Measurements from ENCODE around the gene ITGA8.
A peak's percentile ranks its signal among the peaks of the same experiment; 100 is the strongest.
"Not testable (repeated sequence)": the region's sequence is repeated elsewhere in the genome, so short reads cannot be mapped to it uniquely, and the experiment has no call there.

Gene ITGA8

DNA sequence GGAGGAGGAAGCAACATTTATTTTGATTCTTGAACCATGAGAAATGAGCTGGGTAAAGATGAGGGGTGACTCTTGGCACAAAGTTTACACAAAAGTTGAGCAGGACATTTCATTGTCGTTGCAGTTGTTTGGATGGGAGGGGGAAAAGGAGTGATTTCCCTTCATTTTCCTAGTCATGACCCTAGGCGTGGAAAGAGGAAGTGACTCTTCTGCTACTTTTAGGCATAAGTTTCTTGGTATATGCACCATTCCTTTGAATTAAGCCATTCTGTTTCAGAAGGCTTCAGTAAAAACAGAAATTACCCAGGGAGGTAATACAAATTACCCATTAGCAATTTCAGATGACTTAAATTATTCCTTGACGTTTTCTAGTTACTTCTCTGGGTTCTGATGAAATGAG lies 234.7 kb downstream of the ITGA8 start:
- no peak overlapping the region for H3K4me3 ChIP-seq (ENCODE audit: low read length)
- H3K27me3 ChIP-seq (ENCODE audit: control insufficient read depth, insufficient read depth, low read length) = no peaks in the 10 kb centered on the region
- H3K9me3 ChIP-seq (ENCODE audit: control insufficient read depth, low read depth, low read length) = no peaks in the 10 kb centered on the region
- no peaks in the 10 kb centered on the region for H3K36me3 ChIP-seq (ENCODE audit: control insufficient read depth, low read depth, low read length)
- no peak overlapping the region for H3K9ac ChIP-seq (ENCODE audit: low read length)
- H3K27ac ChIP-seq (ENCODE audit: low read length) = no peak overlapping the region
- no peaks in the 10 kb centered on the region for H3K4me1 ChIP-seq (ENCODE audit: control insufficient read depth, low read depth, low read length)

DNA sequence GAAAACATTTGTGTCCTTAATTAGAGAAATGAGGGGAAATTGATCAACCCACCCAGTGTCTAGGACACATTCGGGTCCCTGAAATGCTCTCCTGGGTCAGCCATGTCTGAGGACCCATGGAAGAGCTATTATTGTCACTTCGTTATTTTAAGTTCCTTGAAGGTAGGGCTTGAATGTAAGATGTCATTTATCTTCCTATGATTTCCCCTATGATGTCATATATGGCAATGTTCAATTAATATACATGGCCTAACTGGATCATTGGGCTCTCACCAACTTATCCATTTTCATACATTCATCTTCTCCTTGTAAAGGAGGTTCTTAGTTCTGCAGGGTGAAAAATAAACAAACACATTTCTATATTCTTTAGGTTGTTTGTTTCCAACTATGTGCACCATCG lies 235.6 kb downstream of the ITGA8 start:
- no peaks in the 10 kb centered on the region for H3K9me3 ChIP-seq (ENCODE audit: control insufficient read depth, low read depth, low read length)

DNA sequence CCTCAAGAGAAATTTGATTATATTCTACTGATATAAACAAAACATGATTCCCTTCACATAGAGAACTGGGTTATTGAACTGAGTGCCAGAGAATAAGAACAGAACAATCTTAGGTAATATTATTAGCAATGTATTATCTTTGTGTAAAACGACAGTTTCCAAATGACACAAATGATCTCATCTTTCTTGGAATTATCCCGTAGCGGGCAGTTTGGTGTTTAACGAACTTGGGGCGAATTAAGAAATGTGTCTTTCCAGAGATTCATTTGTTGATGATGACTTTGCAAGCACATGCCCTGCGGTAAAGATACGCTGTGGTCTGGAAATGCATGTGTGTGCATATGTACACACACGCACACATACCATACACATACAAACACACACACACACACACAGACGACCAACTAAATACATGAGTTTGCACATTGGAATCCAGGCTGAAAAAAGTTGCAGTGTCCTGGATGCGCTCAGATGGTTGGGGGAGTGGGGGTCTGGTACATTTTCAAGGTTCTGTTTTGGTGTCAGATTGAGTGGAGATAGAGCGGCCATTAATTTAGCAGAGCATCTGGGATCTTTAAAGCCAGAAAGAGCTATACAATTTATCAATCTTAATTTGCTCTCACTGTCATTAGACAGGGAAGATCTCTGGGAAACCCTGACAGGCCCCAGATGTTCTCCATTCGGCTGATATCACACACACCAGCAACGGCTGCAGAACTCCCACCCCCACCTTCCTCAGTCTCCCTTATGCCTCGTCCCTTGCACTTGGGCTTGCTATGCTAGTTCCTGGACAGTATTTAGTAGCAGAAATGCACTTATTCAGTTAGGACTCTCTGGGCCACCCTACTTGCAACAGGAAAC lies 236.3 kb downstream of the ITGA8 start:
- Histone ChIP-seq H3K36me3 (ENCODE audit: control insufficient read depth, low read depth, low read length) (no peaks in the 10 kb centered on the region), H3K27me3 (ENCODE audit: control insufficient read depth, insufficient read depth, low read length) (peaks cover 8% of the 10 kb centered on the region), H3K27ac (ENCODE audit: low read length) (no peak overlapping the region), H3K4me3 (ENCODE audit: low read length) (no peak overlapping the region), H3K9me3 (ENCODE audit: control insufficient read depth, low read depth, low read length) (no peaks in the 10 kb centered on the region), H3K4me1 (ENCODE audit: control insufficient read depth, low read depth, low read length) (peaks cover 9% of the 10 kb centered on the region), H3K9ac (ENCODE audit: low read length) (no peak overlapping the region)

More for the DNA sequence above, 235.6 kb downstream of the ITGA8 start:
- Histone ChIP-seq H3K9ac (ENCODE audit: low read length) (no peak overlapping the region), H3K4me3 (ENCODE audit: low read length) (no peak overlapping the region), H3K27ac (ENCODE audit: low read length) (no peak overlapping the region), H3K27me3 (ENCODE audit: control insufficient read depth, insufficient read depth, low read length) (peaks cover under 1% of the 10 kb centered on the region), H3K36me3 (ENCODE audit: control insufficient read depth, low read depth, low read length) (no peaks in the 10 kb centered on the region), H3K4me1 (ENCODE audit: control insufficient read depth, low read depth, low read length) (peaks cover 2% of the 10 kb centered on the region)

DNA sequence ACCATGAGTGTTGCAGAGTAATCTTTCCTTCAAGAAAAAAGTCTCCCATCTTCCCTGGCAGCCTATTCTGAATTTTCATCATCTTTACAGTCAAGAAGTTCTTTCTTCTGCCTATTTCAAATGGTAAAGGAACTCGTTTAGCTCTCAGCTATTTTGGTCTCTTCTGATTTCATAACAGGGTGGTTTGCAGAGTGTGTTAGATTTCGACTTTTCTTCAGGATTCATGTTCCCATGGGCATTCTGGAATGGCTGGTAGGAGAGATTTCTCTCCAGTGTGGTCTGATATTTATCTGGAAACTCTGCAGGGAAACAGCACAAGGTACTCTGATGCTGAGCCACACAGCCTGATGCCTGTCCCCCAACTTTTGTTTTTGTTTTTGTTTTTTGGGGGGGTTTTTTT lies 237.6 kb downstream of the ITGA8 start:
- peaks cover 18% of the 10 kb centered on the region for H3K4me1 ChIP-seq (ENCODE audit: control insufficient read depth, low read depth, low read length)
- H3K27me3 ChIP-seq (ENCODE audit: control insufficient read depth, insufficient read depth, low read length) = peaks cover 21% of the 10 kb centered on the region
- no peak overlapping the region for H3K9ac ChIP-seq (ENCODE audit: low read length)
- H3K36me3 ChIP-seq (ENCODE audit: control insufficient read depth, low read depth, low read length) = no peaks in the 10 kb centered on the region
- H3K4me3 ChIP-seq (ENCODE audit: low read length) = no peak overlapping the region
- no peaks in the 10 kb centered on the region for H3K9me3 ChIP-seq (ENCODE audit: control insufficient read depth, low read depth, low read length)
- H3K27ac ChIP-seq (ENCODE audit: low read length) = no peak overlapping the region

DNA sequence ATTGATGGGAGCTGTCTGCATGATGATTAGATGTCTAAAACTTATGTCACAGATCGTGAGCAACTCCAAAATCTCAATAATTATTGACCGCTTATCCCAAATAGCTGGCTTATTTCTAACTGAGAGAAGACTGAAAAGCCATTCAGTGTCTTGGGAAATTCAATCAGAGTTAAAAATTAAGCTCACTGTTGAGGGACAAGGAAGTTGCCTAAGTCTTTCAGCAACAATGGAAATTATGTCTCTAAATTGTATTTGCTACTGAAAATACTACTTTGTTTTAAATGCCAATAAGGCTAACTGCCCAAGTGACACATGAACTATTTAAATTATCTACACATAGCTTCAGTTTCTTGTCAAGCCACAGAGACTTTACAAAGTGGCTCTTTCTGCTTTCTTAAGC lies 240.8 kb downstream of the ITGA8 start:
- H3K9ac ChIP-seq (ENCODE audit: low read length) = no peak overlapping the region

DNA sequence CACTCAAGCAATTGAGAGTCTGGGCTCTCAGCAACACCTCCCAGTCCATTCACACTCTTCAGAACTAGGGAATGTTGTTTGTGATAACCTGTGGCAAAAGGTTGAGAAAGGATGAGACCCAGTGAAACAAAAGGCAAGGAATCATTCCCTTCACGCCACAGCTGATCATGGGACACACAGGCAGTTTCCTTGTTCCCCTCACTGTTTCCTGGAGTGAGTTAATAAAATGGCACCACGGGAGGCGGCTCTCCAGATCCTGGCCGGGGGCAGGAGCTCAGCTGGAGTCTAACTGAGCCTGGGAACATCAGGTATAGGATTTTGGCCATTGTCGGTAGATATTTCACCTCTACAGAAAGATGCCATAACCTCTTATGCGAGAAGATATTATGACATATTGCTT lies 241.3 kb downstream of the ITGA8 start:
- H3K27me3 ChIP-seq (ENCODE audit: control insufficient read depth, insufficient read depth, low read length) = peaks cover 53% of the 10 kb centered on the region
- H3K9ac ChIP-seq (ENCODE audit: low read length) = no peak overlapping the region

More for the DNA sequence above, 240.8 kb downstream of the ITGA8 start:
- Histone ChIP-seq H3K4me3 (ENCODE audit: low read length) (no peak overlapping the region), H3K27ac (ENCODE audit: low read length) (no peak overlapping the region), H3K4me1 (ENCODE audit: control insufficient read depth, low read depth, low read length) (peaks cover 21% of the 10 kb centered on the region), H3K27me3 (ENCODE audit: control insufficient read depth, insufficient read depth, low read length) (peaks cover 47% of the 10 kb centered on the region), H3K9me3 (ENCODE audit: control insufficient read depth, low read depth, low read length) (no peaks in the 10 kb centered on the region), H3K36me3 (ENCODE audit: control insufficient read depth, low read depth, low read length) (no peaks in the 10 kb centered on the region)

DNA sequence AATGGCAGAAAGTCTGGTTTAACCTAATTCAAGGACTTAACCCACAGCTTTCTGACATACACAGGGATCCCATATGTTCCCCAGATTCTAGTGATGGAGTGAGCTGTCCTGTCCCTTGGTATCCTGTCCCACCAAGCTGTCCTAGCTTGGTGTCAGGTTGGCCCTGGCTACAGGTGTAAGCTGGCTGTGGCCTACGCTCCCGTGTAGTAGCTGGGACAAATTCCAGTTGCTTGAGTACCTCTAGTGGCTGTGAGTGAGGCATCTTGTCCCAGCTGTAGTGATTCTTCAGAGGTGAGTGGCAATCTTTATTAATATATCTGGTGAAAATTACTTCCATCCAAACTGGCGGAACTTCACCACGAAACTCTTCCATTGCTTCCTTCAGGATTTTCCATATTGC lies 243.4 kb downstream of the ITGA8 start:
- Histone ChIP-seq H3K27ac (ENCODE audit: low read length) (no peak overlapping the region), H3K36me3 (ENCODE audit: control insufficient read depth, low read depth, low read length) (no peaks in the 10 kb centered on the region), H3K9me3 (ENCODE audit: control insufficient read depth, low read depth, low read length) (no peaks in the 10 kb centered on the region), H3K4me1 (ENCODE audit: control insufficient read depth, low read depth, low read length) (peaks cover 41% of the 10 kb centered on the region), H3K27me3 (ENCODE audit: control insufficient read depth, insufficient read depth, low read length) (peaks cover 74% of the 10 kb centered on the region), H3K4me3 (ENCODE audit: low read length) (no peak overlapping the region), H3K9ac (ENCODE audit: low read length) (no peak overlapping the region)

More for the DNA sequence above, 241.3 kb downstream of the ITGA8 start:
- H3K4me1 ChIP-seq (ENCODE audit: control insufficient read depth, low read depth, low read length) = peaks cover 26% of the 10 kb centered on the region
- H3K9me3 ChIP-seq (ENCODE audit: control insufficient read depth, low read depth, low read length) = no peaks in the 10 kb centered on the region
- H3K36me3 ChIP-seq (ENCODE audit: control insufficient read depth, low read depth, low read length) = no peaks in the 10 kb centered on the region
- no peak overlapping the region for H3K4me3 ChIP-seq (ENCODE audit: low read length)
- no peak overlapping the region for H3K27ac ChIP-seq (ENCODE audit: low read length)

DNA sequence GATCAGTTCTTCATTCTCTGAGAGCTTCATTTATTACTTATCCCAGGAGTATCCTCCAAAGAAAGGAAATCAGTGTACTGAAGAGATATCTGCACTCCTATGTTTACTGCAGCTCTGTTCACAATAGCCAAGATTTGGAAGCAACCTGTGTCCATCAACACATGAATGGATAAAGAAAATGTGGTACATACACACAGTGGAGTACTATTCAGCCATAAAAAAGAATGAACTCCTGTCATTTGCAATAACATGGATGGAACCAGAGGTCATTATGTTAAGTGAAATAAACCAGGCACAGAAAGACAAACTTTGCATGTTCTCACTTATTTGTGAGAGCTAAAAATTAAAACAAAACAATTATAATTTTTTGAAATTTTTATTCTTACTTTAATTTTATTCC lies 244.3 kb downstream of the ITGA8 start:
- not testable (repeated sequence) for H3K4me3 ChIP-seq (ENCODE audit: low read length); H3K36me3 ChIP-seq (ENCODE audit: control insufficient read depth, low read depth, low read length); H3K9me3 ChIP-seq (ENCODE audit: control insufficient read depth, low read depth, low read length); H3K27ac ChIP-seq (ENCODE audit: low read length); H3K9ac ChIP-seq (ENCODE audit: low read length)
- Histone ChIP-seq H3K4me1 (ENCODE audit: control insufficient read depth, low read depth, low read length) (peaks cover 41% of the 10 kb centered on the region), H3K27me3 (ENCODE audit: control insufficient read depth, insufficient read depth, low read length) (peaks cover 83% of the 10 kb centered on the region)

DNA sequence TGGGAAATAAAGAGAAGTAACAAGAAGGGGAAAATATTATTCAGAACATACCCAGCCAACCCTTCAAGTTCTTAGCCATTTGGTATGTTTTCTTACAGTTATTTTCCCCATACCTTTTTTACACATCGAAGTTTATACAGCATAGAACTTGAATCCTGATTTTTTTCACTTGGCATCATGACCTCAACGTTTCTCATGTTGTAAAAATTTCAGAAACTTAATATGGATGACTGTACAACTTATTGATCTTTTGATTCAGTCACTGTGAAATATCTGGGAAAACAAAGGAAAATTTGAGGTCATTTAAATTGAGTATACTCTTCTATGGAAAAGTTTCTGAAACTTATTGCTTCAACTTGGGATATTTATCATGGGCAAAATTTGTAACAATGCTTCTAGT lies 245.1 kb downstream of the ITGA8 start:
- Histone ChIP-seq H3K27me3 (ENCODE audit: control insufficient read depth, insufficient read depth, low read length) (peaks cover 90% of the 10 kb centered on the region), H3K9ac (ENCODE audit: low read length) (no peak overlapping the region), H3K27ac (ENCODE audit: low read length) (no peak overlapping the region), H3K4me3 (ENCODE audit: low read length) (no peak overlapping the region), H3K9me3 (ENCODE audit: control insufficient read depth, low read depth, low read length) (no peaks in the 10 kb centered on the region), H3K36me3 (ENCODE audit: control insufficient read depth, low read depth, low read length) (no peaks in the 10 kb centered on the region), H3K4me1 (ENCODE audit: control insufficient read depth, low read depth, low read length) (peaks cover 41% of the 10 kb centered on the region)

DNA sequence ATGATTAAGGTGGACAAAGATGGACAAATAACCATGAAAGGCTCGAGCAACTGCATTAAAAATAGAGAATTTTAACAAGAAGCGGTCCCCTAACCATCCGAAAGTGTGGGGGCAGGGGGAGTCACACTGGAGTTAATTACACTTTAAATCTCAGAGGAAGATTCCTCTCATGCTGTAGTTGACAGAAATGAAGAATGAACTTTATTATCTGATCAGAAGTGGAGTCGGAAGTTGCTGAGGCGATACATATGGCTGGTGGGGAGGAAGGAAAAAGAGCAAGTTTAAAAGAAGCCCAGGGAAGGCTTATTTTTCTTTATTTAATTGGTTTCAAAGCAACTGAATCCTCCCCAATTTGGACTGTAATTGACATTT lies 246.3 kb downstream of the ITGA8 start:
- no peak overlapping the region for H3K27ac ChIP-seq (ENCODE audit: low read length)
- H3K27me3 ChIP-seq (ENCODE audit: control insufficient read depth, insufficient read depth, low read length) = peaks cover 94% of the 10 kb centered on the region

DNA sequence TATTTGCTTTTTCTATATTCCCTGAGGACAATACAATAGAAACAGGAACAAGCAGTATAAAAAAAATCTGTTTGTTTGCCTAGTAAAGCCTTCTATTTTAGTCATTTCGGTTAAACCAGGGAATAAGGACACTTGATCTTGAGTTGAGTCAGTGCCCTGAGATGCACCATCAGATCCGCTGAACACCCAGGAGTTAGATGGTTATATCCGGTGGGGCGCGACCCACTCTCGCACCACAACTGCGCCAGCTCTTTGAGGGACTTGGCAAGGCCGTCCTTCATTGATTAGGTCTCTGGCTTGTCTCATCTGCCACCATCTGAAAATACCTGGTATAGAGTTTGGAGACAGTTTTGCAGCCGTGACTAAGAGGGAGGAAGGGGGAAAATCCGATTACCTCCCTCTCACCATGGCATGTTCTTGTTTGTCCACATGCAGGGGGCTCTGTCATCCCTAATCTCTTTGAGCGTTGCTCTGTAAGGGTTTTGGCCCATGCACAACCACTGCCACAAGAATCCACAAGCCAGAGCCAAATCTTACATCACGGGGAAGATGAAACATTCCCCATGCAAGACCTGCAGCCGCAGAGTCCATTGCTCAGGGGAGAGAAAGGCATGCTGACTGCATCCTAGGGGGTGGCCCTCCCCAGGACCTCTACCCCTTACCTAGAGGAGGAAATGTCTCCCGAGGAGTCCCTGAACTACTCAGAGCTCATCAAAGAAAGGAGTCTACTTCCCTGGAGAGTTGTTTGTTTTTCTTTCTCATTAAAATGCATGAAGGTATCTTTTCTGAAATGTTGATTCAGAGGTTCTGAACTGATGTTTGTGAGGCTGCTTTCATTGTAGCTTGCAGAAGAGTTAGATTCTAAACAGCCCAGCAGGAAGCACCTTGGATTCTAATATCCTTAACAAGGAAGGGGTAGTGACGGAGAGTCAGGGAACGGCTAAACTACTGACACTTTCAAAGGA lies 247.0 kb downstream of the ITGA8 start:
- no peak overlapping the region for H3K9ac ChIP-seq (ENCODE audit: low read length)
- no peaks in the 10 kb centered on the region for H3K9me3 ChIP-seq (ENCODE audit: control insufficient read depth, low read depth, low read length)
- H3K4me3 ChIP-seq (ENCODE audit: low read length) = peak overlapping the region; percentile 13
- no peak overlapping the region for H3K27ac ChIP-seq (ENCODE audit: low read length)
- peaks cover 25% of the 10 kb centered on the region for H3K4me1 ChIP-seq (ENCODE audit: control insufficient read depth, low read depth, low read length)
- no peaks in the 10 kb centered on the region for H3K36me3 ChIP-seq (ENCODE audit: control insufficient read depth, low read depth, low read length)
- H3K27me3 ChIP-seq (ENCODE audit: control insufficient read depth, insufficient read depth, low read length) = peaks cover 90% of the 10 kb centered on the region

More for the DNA sequence above, 246.3 kb downstream of the ITGA8 start:
- H3K4me3 ChIP-seq (ENCODE audit: low read length) = peak overlapping the region; percentile 13
- H3K9me3 ChIP-seq (ENCODE audit: control insufficient read depth, low read depth, low read length) = no peaks in the 10 kb centered on the region
- no peak overlapping the region for H3K9ac ChIP-seq (ENCODE audit: low read length)
- H3K36me3 ChIP-seq (ENCODE audit: control insufficient read depth, low read depth, low read length) = no peaks in the 10 kb centered on the region
- peaks cover 31% of the 10 kb centered on the region for H3K4me1 ChIP-seq (ENCODE audit: control insufficient read depth, low read depth, low read length)
